SK-N-MC (cell line): ENCODE data around the gene CLDN10.

Experiments used
- EZH2 ChIP-seq: fragments of 200-600 bp; sonication (generic); IDR thresholded peaks from one replicate; pipeline ENCODE4 v1.6.1; 2017; ENCODE audit warnings: antibody characterized with exemption
- POLR2AphosphoS5 ChIP-seq: IDR thresholded peaks from 2 replicates; pipeline ENCODE4 v1.6.1; 2012; ENCODE audit warnings: mild to moderate bottlenecking, low read depth, low read length, borderline replicate concordance

GRCh38 chr13:95629071-95629470 is 76.6 kb downstream of the CLDN10 start:
- TF ChIP-seq POLR2AphosphoS5: no peak
- no peak for TF ChIP-seq EZH2
